GM20431 (cell line): Measurements from ENCODE around the gene ANKRD35.
"Not testable (repeated sequence)": the region's sequence is repeated elsewhere in the genome, so short reads cannot be mapped to it uniquely, and the experiment has no call there.

Source experiments
- in situ Hi-C: fragments of 300-500 bp; cut with MseI, MboI; formaldehyde crosslinking; loops from one replicate; pipeline ENCODE4 v1.15.0; 2020; ENCODE audit warnings: low sequenced_read_pairs; ENCODE audit not compliant: unreplicated experiment

Gene ANKRD35

DNA sequence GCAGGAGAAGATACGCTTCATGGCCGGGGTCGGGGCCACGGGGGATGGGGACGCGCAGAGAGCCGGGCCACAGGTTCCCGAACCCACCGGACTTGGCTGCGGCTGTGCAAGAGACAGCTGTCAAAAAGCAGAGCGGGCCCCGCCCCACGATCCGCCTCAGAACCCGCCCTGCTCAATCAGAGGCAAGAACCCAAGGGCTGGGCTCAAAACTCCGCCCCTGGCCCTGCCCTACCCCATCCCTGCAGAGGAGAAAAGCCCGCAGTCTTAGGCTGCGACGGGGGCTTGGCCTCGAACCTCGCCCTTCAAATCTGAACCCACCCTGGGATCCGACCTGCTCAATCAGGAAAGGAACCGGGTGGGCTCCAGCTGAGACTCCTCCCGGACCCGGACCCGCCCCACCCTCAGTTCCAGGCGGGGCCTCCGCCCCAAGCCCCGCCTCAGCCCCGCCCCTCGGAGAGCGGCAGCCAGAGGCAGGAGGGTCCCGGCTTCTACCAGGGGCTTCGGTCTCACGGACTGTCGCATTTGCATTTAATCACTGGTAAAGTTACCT, at the start of gene ANKRD35:
TSS of gene ANKRD35 (minus strand) at position 129 of the 550 bp plus-strand sequence. CDS start at position 21, 108 bp downstream.
- in situ Hi-C loops = no loop called here

DNA sequence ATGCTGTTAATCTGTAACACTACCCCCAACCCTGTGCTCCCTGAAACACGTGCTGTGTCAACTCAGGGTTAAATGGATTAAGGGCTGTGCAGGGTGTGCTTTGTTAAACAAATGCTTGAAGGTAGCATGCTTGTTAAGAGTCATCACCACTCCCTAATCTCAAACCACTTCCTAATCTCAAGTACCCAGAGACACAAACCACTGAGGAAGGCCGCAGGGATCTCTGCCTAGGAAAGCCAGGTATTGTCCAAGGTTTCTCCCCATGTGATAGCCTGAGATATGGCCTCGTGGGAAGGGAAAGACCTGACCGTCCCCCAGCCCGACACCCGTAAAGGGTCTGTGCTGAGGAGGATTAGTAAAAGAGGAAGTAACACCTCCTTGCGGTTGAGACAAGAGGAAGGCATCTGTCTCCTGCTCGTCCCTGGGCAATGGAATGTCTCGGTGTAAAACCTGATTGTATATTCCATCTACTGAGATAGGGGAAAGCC, 46.9 kb upstream of the ANKRD35 start:
- in situ Hi-C loops = not testable (repeated sequence)

GRCh38 chr1:145927916-145928643, 42.4 kb upstream of the ANKRD35 start:
- in situ Hi-C loops = no loop called here

DNA sequence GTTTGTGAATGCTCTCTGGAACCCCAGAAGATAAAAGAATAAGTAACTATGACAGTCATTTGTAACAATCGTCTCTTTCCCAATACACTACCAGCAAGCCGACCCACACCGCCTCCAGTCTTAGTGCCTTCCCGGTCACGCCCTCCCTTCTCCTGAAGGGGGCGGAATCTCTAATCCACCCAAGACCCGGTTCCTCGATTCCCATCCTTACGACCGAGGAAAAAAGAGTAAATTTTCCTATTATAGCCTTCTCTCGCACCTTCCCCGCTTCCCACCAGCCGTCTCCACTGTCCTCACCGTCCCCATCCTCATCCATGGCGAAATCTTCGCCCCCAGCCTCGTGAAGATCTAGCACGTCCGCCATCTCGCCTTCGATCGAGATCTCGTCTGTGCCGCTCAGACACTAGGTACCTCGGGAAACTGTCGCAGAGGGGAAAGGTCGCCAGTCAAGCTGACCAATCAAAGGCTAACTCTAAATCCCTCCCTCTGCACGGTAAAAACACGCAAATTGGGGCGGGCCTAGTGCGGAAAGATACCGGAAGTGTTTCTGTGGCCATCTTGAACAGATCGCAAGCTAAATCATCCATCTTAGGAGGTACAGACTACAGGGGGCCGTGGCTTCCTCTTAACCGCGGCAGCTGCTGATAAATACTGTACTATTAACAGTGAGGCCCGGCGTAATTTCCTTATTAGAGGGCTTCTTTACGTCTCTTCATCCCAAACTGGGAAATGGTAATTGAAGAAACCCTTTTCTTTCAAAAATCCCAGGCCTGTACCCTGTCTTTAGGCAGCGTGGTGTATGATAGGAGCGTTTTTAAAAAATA, 41.6 kb upstream of the ANKRD35 start, which contains the start of gene RBM8A:
TSS of gene RBM8A (minus strand) at position 422 of the 824 bp plus-strand sequence. CDS start at position 364, 58 bp downstream.
- in situ Hi-C loops = no loop called here

GRCh38 chr1:145926686-145927062, 41.0 kb upstream of the ANKRD35 start:
- in situ Hi-C loops = no loop called here

DNA sequence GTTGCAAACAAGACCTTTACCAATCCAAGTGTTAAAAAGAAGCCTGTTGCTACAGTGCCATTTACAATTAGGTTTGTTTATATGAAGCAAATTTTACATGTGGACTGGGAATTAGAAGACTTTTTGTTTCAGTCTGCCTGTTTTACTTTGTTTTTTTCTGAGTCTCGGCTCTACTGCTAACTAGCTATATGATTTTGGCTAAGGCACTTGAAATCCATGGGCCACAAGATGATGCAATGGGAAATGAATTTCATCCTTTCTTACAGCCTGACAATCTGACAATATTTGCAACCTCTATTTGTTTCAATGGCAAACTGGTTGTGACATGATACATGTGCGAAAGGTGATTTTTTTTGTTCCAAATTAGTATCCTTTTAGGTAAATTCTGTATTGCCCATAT, 36.6 kb upstream of the ANKRD35 start:
- in situ Hi-C loops = no loop called here

GRCh38 chr1:145920297-145920696, 34.6 kb upstream of the ANKRD35 start:
- in situ Hi-C loops = not testable (repeated sequence)

DNA sequence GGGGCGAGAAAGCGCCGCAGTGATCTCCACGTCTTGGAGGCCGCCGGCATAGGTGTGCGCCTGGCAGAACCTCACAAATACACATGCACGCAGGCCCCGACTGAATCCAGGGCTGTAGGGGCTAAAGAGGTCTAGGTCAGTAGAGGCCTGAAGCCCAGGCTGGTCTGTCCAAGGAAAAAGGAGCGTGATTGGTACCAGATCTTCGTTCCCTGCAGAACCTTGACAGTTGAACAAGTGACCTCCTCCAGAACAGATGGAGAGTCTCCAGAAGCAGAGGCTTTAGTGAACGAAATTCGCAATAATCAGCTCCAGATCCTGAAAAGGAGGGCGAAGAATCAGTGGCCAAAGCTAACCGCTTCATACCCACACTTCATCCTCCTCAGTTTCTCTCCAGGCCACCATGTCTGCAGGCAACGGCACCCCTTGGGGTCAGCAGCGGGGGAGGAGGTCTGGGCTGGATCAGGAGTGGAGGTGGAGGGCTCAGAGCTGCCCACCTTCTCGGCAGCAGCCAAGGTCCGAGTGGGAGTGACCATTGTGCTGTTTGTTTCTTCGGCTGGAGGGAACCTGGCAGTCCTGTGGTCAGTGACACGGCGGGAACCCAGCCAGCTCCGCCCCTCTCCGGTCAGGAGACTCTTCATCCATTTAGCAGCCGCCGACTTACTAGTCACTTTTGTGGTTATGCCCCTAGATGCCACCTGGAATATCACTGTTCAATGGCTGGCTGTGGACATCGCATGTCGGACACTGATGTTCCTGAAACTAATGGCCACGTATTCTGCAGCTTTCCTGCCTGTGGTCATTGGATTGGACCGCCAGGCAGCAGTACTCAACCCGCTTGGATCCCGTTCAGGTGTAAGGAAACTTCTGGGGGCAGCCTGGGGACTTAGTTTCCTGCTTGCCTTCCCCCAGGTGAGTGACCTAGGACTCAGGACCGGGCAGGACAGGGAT, 33.6 kb upstream of the ANKRD35 start:
- in situ Hi-C loops = no loop called here

DNA sequence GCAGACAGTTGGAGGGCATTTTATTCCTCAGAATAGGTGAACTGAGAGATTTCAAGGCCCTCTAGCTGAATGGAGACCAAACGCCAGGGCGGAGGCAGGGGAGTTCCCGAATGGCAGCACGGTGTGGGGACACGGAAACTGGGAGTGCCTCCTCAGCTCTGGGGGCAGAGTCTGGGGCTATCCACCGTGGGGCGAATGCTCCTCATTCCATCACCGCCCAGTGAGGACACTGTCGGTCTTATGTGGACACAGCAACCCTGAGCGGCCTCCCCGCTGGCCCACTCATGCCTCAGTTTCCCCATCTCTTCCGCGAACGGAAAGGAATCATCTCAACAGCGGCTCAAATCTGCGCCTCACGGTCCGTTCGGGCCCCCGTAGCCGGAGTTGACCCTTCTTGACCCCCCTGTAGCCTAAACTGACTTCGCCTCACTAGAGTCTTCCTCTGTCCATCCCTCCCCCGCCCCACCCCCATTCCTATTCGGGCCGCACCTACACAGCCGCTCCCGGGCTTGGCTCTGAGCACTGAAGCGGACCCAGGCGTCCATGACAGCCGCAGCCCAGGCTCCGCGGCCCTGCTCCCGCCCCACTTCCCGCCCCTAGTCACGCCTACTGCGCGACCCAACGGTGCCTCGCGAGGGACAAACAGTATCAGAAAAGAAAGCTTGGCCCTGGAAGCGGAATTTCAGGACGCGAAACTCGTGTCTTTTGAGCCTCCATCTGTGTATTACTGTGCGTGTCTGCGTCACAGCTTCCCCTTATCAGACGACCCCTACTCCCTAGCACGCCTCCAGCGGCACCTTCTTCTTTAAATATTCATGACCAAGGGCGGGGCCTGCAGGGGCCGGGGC, 32.7 kb upstream of the ANKRD35 start, which contains the start of gene PEX11B:
TSS of gene PEX11B (minus strand) at position 574 of the 848 bp plus-strand sequence. CDS start at position 545, 29 bp downstream.
- in situ Hi-C loops = no loop called here

- in situ Hi-C loops = no loop called here
Observed at GRCh38 chr1:145917595-145917994, 31.9 kb upstream of the ANKRD35 start.

DNA sequence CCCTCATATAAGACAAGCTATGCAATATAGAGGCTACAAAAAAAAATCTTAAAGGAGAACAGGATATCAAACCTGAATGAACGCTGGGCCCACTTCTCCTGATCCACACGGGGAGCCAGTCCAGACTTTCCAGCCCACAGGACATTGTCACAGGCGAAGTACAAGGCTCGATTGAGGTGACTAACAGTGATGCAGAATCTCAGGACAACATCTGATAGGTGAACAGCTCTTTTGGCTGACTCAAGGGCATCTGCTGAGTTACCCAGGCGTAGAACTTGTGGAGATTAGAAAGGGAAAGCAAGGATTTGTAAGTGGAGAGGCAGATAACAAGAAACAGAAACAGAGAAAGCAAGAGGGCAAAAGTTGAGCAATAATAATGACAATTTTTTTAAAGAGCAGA, 31.1 kb upstream of the ANKRD35 start:
- in situ Hi-C loops = no loop called here

GRCh38 chr1:145912128-145912641, 26.5 kb upstream of the ANKRD35 start:
- in situ Hi-C loops = no loop called here

DNA sequence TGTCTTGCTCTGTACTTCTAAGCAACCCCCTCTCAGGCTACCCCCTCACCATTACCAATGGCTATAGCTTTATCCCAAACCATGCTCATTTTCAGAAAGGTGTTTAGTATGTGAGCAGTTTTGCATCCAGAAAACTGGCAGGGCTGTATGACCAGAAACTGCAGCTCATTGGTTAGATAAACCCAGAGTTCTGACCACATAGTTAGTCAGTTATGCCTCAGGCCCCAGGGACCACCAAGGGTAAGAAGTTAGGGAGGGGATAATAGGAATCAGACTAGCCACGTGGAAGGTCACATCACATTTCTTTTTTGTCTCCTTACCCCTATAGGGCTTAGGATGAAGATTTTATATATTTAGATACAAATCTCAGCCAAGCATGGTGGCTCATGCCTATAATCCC, 23.0 kb upstream of the ANKRD35 start:
- in situ Hi-C loops = no loop called here

DNA sequence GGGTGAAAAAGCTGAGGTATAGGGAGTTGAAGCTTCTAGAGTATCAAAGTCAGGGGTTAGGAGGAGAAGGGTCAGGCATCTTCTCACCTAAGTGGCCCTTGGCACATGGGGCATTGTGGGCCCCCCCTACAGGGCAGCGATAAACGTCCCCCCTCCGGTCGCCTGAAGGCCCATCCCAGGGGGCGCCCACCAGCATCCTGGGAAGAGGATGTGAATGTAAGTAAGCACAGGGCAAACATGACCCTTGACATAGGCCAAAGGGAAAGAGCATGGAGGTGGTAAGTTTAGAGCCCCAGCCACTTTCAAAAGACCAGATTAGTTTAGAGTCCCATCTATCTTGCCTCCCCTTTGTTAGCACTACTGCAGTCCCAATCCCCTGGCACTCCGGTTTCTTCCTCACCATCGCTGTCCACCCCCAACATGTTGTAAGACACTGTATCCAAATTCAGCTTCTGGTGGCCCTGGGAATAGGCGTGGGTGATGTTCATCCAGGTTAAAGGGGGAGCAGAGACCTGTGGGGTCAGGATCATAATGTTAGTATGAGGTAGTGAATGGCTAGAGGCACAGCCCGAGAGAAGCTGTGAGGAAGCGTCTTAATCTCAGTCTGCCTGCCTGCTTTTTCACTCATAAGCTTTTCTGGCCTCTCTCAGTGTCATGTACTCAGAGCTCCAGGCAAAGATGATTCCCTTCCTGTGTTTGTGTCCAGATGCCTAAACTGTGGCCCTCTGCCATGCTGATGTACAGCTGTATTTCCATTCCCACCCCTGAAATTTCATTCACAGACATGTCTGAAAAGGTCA, 21.5 kb upstream of the ANKRD35 start:
- in situ Hi-C loops = no loop called here

DNA sequence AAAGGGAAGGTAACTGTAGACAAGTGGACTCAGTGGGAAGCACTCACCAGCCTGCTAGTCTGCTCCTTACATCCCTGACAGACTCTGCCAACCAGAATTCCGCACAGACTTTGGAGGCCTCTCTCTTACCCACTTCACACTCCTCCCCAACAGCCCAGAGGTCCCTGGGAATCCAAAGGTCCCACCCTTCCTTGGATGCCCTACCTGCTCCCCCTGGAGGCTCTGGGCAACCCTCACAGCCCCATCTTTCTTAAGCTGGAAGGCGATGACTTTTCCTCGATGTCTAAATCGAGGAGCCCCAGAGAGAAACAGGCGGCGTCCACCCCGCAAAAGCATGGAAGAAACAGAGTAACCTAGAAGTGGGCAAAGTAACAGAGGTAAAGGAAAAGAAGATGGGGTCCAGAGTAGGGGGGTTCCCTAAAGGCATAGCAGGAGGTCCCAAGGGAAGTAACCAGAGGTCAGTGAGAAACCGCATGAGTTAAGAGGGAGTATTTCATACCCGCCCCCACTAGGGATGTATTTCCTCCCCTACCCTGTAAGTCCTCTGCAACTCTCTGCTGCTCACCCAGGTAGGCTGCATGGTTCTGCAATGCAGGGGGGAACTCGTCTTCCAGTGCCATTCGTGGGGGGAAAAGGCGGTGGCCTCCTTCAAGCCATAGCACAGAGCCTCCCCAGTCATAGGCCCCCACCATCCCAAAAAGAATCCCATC, 15.8 kb upstream of the ANKRD35 start:
- in situ Hi-C loops = no loop called here

DNA sequence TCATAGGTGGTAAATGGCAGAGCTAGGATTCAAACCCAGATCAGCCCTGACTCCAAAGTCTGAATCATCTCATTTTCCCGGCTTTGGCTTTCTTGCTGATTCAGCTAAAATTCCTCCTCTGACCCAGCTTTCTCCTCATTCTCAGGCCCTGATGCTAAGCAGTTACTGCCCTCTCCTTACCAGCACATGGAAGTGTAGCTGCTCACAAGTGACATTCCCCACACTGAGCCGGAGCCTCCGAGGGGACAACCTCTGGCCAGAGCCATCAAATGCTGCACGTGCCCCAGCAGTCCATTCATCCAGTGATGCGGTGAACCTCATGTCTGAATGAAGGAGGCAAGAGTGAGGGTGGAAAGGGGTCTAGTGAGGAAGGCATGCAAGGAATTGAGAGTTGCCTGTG, 13.1 kb upstream of the ANKRD35 start:
- in situ Hi-C loops = loop anchor here (10.0 kb wide), 1 partner anchor 116 kb away; no protein-coding TSS in a partner anchor

DNA sequence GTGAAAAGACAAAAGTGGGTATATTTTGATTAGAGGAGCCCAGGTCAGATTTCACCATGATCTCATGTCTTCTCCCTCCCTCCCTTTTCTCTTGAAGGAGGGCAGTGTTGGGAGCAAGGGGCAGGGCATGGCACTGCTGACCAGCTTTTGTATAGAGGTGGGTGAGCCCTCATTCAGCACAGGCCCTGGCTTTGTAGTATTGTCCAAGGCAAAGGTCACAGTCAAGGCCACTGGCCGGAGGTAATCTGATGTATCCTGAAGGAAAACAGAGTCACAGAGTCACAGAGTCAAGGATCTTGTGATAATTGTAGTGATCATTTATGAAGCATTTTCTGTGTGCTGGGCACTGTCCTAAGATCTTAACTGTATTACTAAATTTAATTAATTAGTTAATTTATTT, 12.3 kb upstream of the ANKRD35 start:
- in situ Hi-C loops = loop anchor here (10.0 kb wide), 1 partner anchor 117 kb away; no protein-coding TSS in a partner anchor
